Immature natural killer cell (primary cell): ENCODE data around the gene CCDC177. TPM values are rescaled to one million over a fixed set of nuclear protein-coding genes. Genes with fewer than 3 reads are reported as not detected.
A peak's percentile ranks its signal among the peaks of the same experiment; 100 is the strongest.

ENCODE experiments used
- DNase-seq, 3 donors: peaks; one replicate each; pipeline ENCODE4 v3.0.0; 2022; ENCODE audit warnings: mixed read lengths in 1 of 3
- H3K27ac Mint-ChIP-seq, 6 donors: one replicate each; pipeline ENCODE4 v1.8.0; 2020; ENCODE audit warnings: mixed read lengths in 6 of 6, mild to moderate bottlenecking in 5 of 6, inconsistent platforms in 4 of 6, moderate library complexity in 3 of 6
- H3K27me3 Mint-ChIP-seq, 3 donors: one replicate each; pipeline ENCODE4 v1.8.0; 2020 to 2021; ENCODE audit warnings: low read depth in 3 of 3, mild to moderate bottlenecking in 3 of 3, mixed read lengths in 3 of 3, moderate library complexity in 3 of 3, inconsistent platforms in 1 of 3
- H3K36me3 Mint-ChIP-seq, 3 donors: one replicate each; pipeline ENCODE4 v1.8.0; 2020; ENCODE audit warnings: mixed read lengths in 3 of 3, inconsistent platforms in 2 of 3, mild to moderate bottlenecking in 2 of 3
- H3K4me1 Mint-ChIP-seq, 2 donors: one replicate each; pipeline ENCODE4 v1.8.0; 2020; ENCODE audit warnings: inconsistent platforms in 2 of 2, mild to moderate bottlenecking in 2 of 2, mixed read lengths in 2 of 2, moderate library complexity in 1 of 2
- H3K4me3 Mint-ChIP-seq, 5 donors: one replicate each; pipeline ENCODE4 v1.8.0; 2020; ENCODE audit warnings: mild to moderate bottlenecking in 5 of 5, mixed read lengths in 5 of 5, inconsistent platforms in 3 of 5, moderate library complexity in 3 of 5
- H3K9me3 Mint-ChIP-seq, 6 donors: one replicate each; pipeline ENCODE4 v1.8.0; 2020; ENCODE audit warnings: mild to moderate bottlenecking in 6 of 6, mixed read lengths in 6 of 6, inconsistent platforms in 4 of 6, moderate library complexity in 3 of 6
- polyA plus RNA-seq, 3 donors: library from polyadenylated mRNA; unstranded; fragments of 300-500 nt; fragmentation: Illumina TruSeq; gene quantifications; one replicate each; pipeline ENCODE4 v1.2.3, GENCODE V29; 2021

The CCDC177 gene
- not detected for polyA plus RNA-seq

GRCh38 chr14:69574263-69574953, at the start of gene CCDC177:
Gene CCDC177 (minus strand): TSS chr14:69574871. CDS start chr14:69573622, 1,249 bp downstream.
- no peak within 1 kb of the TSS for H3K27ac Mint-ChIP-seq
- no peaks in the 10 kb centered on the region for H3K9me3 Mint-ChIP-seq
- DNase-seq: peak; percentile 45 to 59 (median 54)
- H3K4me1 Mint-ChIP-seq: peaks cover 7 to 8% of the 10 kb centered on the region in 2 donors
- no peaks in the 10 kb centered on the region for H3K36me3 Mint-ChIP-seq
- H3K27me3 Mint-ChIP-seq: peaks cover 11 to 33% (median 21%) of the 10 kb centered on the region in 3 donors
- peak within 1 kb of the TSS; percentile 73 to 91 (median 88) for H3K4me3 Mint-ChIP-seq

GRCh38 chr14:69624136-69624535, 49.5 kb upstream of the CCDC177 start:
- Mint-ChIP-seq H3K27me3 (peaks cover 0 to 4% (median 2%) of the 10 kb centered on the region in 3 donors), H3K36me3 (no peaks in the 10 kb centered on the region), H3K4me3 (peak overlapping the region; percentile 8 to 50 (median 36)), H3K27ac (peak overlapping the region; percentile 61 to 98 (median 93)), H3K9me3 (no peaks in the 10 kb centered on the region), H3K4me1 (peaks cover 91 to 100% of the 10 kb centered on the region in 2 donors)
- no peak for DNase-seq

GRCh38 chr14:69620981-69621380, 46.3 kb upstream of the CCDC177 start:
- Mint-ChIP-seq H3K4me3 (peak overlapping the region in 3 of 5 donors; percentile 10 to 50 (median 15)), H3K36me3 (no peaks in the 10 kb centered on the region), H3K4me1 (peaks cover 96 to 100% of the 10 kb centered on the region in 2 donors), H3K27me3 (peaks cover 0 to 2% (median 1%) of the 10 kb centered on the region in 3 donors), H3K9me3 (no peaks in the 10 kb centered on the region), H3K27ac (peak overlapping the region; percentile 28 to 83 (median 66))
- no peak for DNase-seq

GRCh38 chr14:69620211-69620611, 45.5 kb upstream of the CCDC177 start:
- Mint-ChIP-seq H3K4me3 (peak overlapping the region in 4 of 5 donors; percentile 38 to 50 (median 44)), H3K27me3 (peaks cover 0 to 5% (median 2%) of the 10 kb centered on the region in 3 donors), H3K36me3 (no peaks in the 10 kb centered on the region), H3K4me1 (peaks cover 96 to 100% of the 10 kb centered on the region in 2 donors), H3K27ac (peak overlapping the region; percentile 24 to 100 (median 72)), H3K9me3 (no peaks in the 10 kb centered on the region)
- DNase-seq: no peak

GRCh38 chr14:69619012-69619411, 44.3 kb upstream of the CCDC177 start:
- Mint-ChIP-seq H3K4me1 (peaks cover 96 to 100% of the 10 kb centered on the region in 2 donors), H3K36me3 (no peaks in the 10 kb centered on the region), H3K4me3 (peak overlapping the region; percentile 12 to 58 (median 25)), H3K27me3 (peaks cover under 1 to 6% (median 2%) of the 10 kb centered on the region in 3 donors), H3K9me3 (no peaks in the 10 kb centered on the region), H3K27ac (peak overlapping the region; percentile 36 to 100 (median 74))
- DNase-seq: no peak

GRCh38 chr14:69617796-69618195, 43.1 kb upstream of the CCDC177 start:
- H3K27ac Mint-ChIP-seq: peak overlapping the region; percentile 91 to 100 (median 98)
- DNase-seq: no peak
- H3K9me3 Mint-ChIP-seq: no peaks in the 10 kb centered on the region

GRCh38 chr14:69616408-69616773, 41.7 kb upstream of the CCDC177 start:
- peak overlapping the region; percentile 96 to 100 (median 98) for H3K27ac Mint-ChIP-seq

More at GRCh38 chr14:69617796-69618195, 43.1 kb upstream of the CCDC177 start:
- Mint-ChIP-seq H3K36me3 (no peaks in the 10 kb centered on the region), H3K4me1 (peaks cover 99 to 100% of the 10 kb centered on the region in 2 donors), H3K4me3 (peak overlapping the region in 2 of 5 donors; percentile 22 to 89), H3K27me3 (peaks cover 0 to 6% (median 2%) of the 10 kb centered on the region in 3 donors)

GRCh38 chr14:69615496-69616407, 41.1 kb upstream of the CCDC177 start:
- H3K27me3 Mint-ChIP-seq: peaks cover 0 to 13% (median 2%) of the 10 kb centered on the region in 3 donors

More at GRCh38 chr14:69616408-69616773, 41.7 kb upstream of the CCDC177 start:
- peaks cover 93 to 94% of the 10 kb centered on the region in 2 donors for H3K4me1 Mint-ChIP-seq
- no peak for DNase-seq
- H3K4me3 Mint-ChIP-seq: peak overlapping the region; percentile 79 to 95 (median 91)
- no peaks in the 10 kb centered on the region for H3K36me3 Mint-ChIP-seq
- H3K27me3 Mint-ChIP-seq: peaks cover 0 to 9% (median 2%) of the 10 kb centered on the region in 3 donors
- no peaks in the 10 kb centered on the region for H3K9me3 Mint-ChIP-seq

GRCh38 chr14:69615121-69615495, 40.4 kb upstream of the CCDC177 start:
- no peak for DNase-seq
- no peaks in the 10 kb centered on the region for H3K9me3 Mint-ChIP-seq
- H3K27me3 Mint-ChIP-seq: peaks cover 0 to 17% (median 2%) of the 10 kb centered on the region in 3 donors
- H3K4me3 Mint-ChIP-seq: peak overlapping the region; percentile 89 to 97 (median 92)
- H3K4me1 Mint-ChIP-seq: peaks cover 91 to 92% of the 10 kb centered on the region in 2 donors
- H3K27ac Mint-ChIP-seq: peak overlapping the region; percentile 96 to 100 (median 98)
- no peaks in the 10 kb centered on the region for H3K36me3 Mint-ChIP-seq

More at GRCh38 chr14:69615496-69616407, 41.1 kb upstream of the CCDC177 start:
- H3K27ac Mint-ChIP-seq: peak overlapping the region; percentile 96 to 100 (median 98)
- peak; percentile 59 to 62 (median 62) for DNase-seq
- H3K9me3 Mint-ChIP-seq: no peaks in the 10 kb centered on the region
- peak overlapping the region; percentile 79 to 95 (median 91) for H3K4me3 Mint-ChIP-seq
- peaks cover 91 to 92% of the 10 kb centered on the region in 2 donors for H3K4me1 Mint-ChIP-seq
- H3K36me3 Mint-ChIP-seq: no peaks in the 10 kb centered on the region

GRCh38 chr14:69614592-69614991, 39.9 kb upstream of the CCDC177 start:
- Mint-ChIP-seq H3K9me3 (no peaks in the 10 kb centered on the region), H3K36me3 (no peaks in the 10 kb centered on the region)
- DNase-seq: no peak

GRCh38 chr14:69613312-69614073, 38.8 kb upstream of the CCDC177 start:
- Mint-ChIP-seq H3K36me3 (no peaks in the 10 kb centered on the region), H3K27me3 (peaks cover 0 to 17% (median 2%) of the 10 kb centered on the region in 3 donors), H3K27ac (peak overlapping the region; percentile 96 to 100 (median 98)), H3K4me1 (peaks cover 77 to 80% of the 10 kb centered on the region in 2 donors), H3K9me3 (no peaks in the 10 kb centered on the region), H3K4me3 (peak overlapping the region; percentile 89 to 97 (median 92))
- DNase-seq: no peak

More at GRCh38 chr14:69614592-69614991, 39.9 kb upstream of the CCDC177 start:
- Mint-ChIP-seq H3K27me3 (peaks cover 0 to 17% (median 2%) of the 10 kb centered on the region in 3 donors), H3K4me3 (peak overlapping the region; percentile 89 to 97 (median 92)), H3K4me1 (peaks cover 88 to 89% of the 10 kb centered on the region in 2 donors), H3K27ac (peak overlapping the region; percentile 96 to 100 (median 98))

GRCh38 chr14:69612783-69613130, 38.1 kb upstream of the CCDC177 start:
- no peak for DNase-seq
- Mint-ChIP-seq H3K4me1 (peaks cover 70 to 72% of the 10 kb centered on the region in 2 donors), H3K27ac (peak overlapping the region; percentile 96 to 100 (median 98)), H3K27me3 (peaks cover 0 to 17% (median 2%) of the 10 kb centered on the region in 3 donors), H3K9me3 (no peaks in the 10 kb centered on the region), H3K4me3 (peak overlapping the region; percentile 89 to 97 (median 92)), H3K36me3 (no peaks in the 10 kb centered on the region)
